Transverse colon (tissue), 4 donors: Measurements from ENCODE around the gene GAREM1.

ENCODE experiments used
- EP300 ChIP-seq: sonication (generic); formaldehyde crosslinking; IDR thresholded peaks from one replicate; pipeline ENCODE4 v1.6.1; 2017; ENCODE audit warnings: antibody characterized with exemption, low read depth
- POLR2A ChIP-seq: fragments of 450-650 bp; IDR thresholded peaks from one replicate; pipeline ENCODE4 v1.6.1; 2016; ENCODE audit warnings: antibody characterized with exemption, mild to moderate bottlenecking, moderate library complexity
- POLR2AphosphoS5 ChIP-seq, 3 donors: sonication (generic); formaldehyde crosslinking; IDR thresholded peaks; one replicate each; pipeline ENCODE4 v1.6.1; 2016; ENCODE audit warnings: antibody characterized with exemption in 3 of 3
- TF ChIP-seq, protein P1 (sequence below), 5 experiments: fragments of 200-600 bp in 3 of 5; fragments of 450-650 bp in 2 of 5; sonication (generic) in 3 of 5; IDR thresholded peaks; 1 replicate in 2 of 5; 2 replicates in 3 of 5; pipeline ENCODE4 v1.5.1; 2016 to 2017; ENCODE audit warnings: antibody characterized with exemption in 5 of 5, inconsistent platforms in 3 of 5, mild to moderate bottlenecking in 2 of 5, moderate library complexity in 1 of 5

DNA sequence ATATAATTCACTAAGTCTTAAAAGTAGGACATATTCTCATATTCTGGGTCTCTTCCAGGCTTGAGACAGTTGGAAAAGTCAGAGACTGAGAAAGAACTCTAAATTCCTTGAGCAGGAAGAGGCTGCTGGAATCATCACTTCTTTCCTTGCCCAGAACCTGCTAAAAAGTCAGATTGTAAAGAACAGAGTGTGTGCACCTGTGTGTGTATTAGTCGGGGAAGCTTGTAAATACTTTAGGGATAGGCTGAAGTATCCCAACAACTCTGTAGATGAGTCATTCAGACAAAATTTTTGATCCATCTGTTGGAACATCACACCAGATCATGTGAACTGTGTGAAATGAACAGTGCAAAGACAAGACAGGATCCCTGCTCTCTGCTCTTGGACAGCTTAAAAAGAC lies 16.1 kb downstream of the GAREM1 start:
- TF ChIP-seq POLR2A (no peak), POLR2AphosphoS5 (IDR thresholded peaks at IDR 0.05) (no peak), EP300 (no peak)
- TF ChIP-seq, protein P1, sequence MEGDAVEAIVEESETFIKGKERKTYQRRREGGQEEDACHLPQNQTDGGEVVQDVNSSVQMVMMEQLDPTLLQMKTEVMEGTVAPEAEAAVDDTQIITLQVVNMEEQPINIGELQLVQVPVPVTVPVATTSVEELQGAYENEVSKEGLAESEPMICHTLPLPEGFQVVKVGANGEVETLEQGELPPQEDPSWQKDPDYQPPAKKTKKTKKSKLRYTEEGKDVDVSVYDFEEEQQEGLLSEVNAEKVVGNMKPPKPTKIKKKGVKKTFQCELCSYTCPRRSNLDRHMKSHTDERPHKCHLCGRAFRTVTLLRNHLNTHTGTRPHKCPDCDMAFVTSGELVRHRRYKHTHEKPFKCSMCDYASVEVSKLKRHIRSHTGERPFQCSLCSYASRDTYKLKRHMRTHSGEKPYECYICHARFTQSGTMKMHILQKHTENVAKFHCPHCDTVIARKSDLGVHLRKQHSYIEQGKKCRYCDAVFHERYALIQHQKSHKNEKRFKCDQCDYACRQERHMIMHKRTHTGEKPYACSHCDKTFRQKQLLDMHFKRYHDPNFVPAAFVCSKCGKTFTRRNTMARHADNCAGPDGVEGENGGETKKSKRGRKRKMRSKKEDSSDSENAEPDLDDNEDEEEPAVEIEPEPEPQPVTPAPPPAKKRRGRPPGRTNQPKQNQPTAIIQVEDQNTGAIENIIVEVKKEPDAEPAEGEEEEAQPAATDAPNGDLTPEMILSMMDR (IDR thresholded peaks at IDR 0.05), result no peak
